Endothelial cell of umbilical vein (primary cell): Measurements from ENCODE around the gene TPO. TPM values are rescaled to one million over a fixed set of nuclear protein-coding genes. Genes with fewer than 3 reads are reported as not detected.

ENCODE experiments used
- BruUV-seq: library from RNA; stranded (reverse); fragments of 400-500 nt; replicated peaks from 2 replicates; lab custom pipeline; 2021; lab: Mats Ljungman, UMichigan
- CTCF ChIA-PET: fragments of 300-600, 350-600 bp; sonication (Branson Sonifier 250); formaldehyde crosslinking; loops from one replicate; lab custom pipeline; 2021; ENCODE audit warnings: antibody characterized with exemption, inconsistent platforms; lab: Charles Lee
- POLR2A ChIA-PET: fragments of 300-600, 350-600 bp; sonication (Branson Sonifier 250); formaldehyde crosslinking; loops from one replicate; lab custom pipeline; 2021; ENCODE audit warnings: antibody characterized with exemption, inconsistent platforms; lab: Charles Lee
- DNase-seq: peaks from one replicate; pipeline ENCODE4 v3.0.0-alpha.2; 2011; ENCODE audit warnings: low read depth, low spot score
- FAIRE-seq: peaks from 2 replicates; lab custom pipeline; 2011; peaks lifted over from hg19 to GRCh38; lab: Jason Lieb, UNC
- H2AFZ ChIP-seq: 2 replicates; pipeline ENCODE4 v1.6.0; 2012; ENCODE audit warnings: low read depth, low read length, control low read depth, inconsistent platforms
- H3K27ac ChIP-seq: 2 replicates; pipeline ENCODE4 v1.5.1; 2011; ENCODE audit warnings: low read depth, mild to moderate bottlenecking, control low read depth, low read length, moderate library complexity; ENCODE audit not compliant: insufficient read depth
- H3K27me3 ChIP-seq, 2 experiments: 2 replicates each; pipeline versions ENCODE4 v1.6.0 to v1.6.1; 2011; ENCODE audit warnings: low read length in 2 of 2, mixed read lengths in 1 of 2; ENCODE audit not compliant: control insufficient read depth in 2 of 2, insufficient read depth in 2 of 2
- H3K36me3 ChIP-seq, 2 experiments: 2 replicates in 1 of 2; 3 replicates in 1 of 2; pipeline ENCODE4 v1.5.1; 2011; ENCODE audit warnings: low read length in 2 of 2, mild to moderate bottlenecking in 1 of 2, moderate library complexity in 1 of 2; ENCODE audit not compliant: control insufficient read depth in 2 of 2, insufficient read depth in 2 of 2; ENCODE audit errors: extremely low read depth in 1 of 2
- H3K4me1 ChIP-seq: 3 replicates; pipeline ENCODE4 v1.5.1; 2011; ENCODE audit warnings: mild to moderate bottlenecking, low read length; ENCODE audit not compliant: control insufficient read depth, insufficient read depth; ENCODE audit errors: extremely low read depth
- H3K4me2 ChIP-seq: 2 replicates; pipeline ENCODE4 v1.6.1; 2011; ENCODE audit warnings: low read length, control low read depth, mixed read lengths; ENCODE audit not compliant: insufficient read depth
- H3K4me3 ChIP-seq, 3 experiments: fragments of 200-600 bp in 1 of 3; sonication (generic), shearing (Covaris generic) in 1 of 3; replicated peaks in 1 of 3; 2 replicates each; pipeline ENCODE4 v1.5.1; 2011 to 2016; ENCODE audit warnings: control low read depth in 3 of 3, low read length in 3 of 3, mild to moderate bottlenecking in 2 of 3, inconsistent platforms in 1 of 3, low read depth in 1 of 3, moderate library complexity in 1 of 3; ENCODE audit not compliant: insufficient read depth in 1 of 3
- H3K79me2 ChIP-seq: 2 replicates; pipeline ENCODE4 v1.6.0; 2012; ENCODE audit warnings: low read length, inconsistent platforms; ENCODE audit not compliant: control insufficient read depth, insufficient read depth
- H3K9ac ChIP-seq: replicated peaks from 2 replicates; pipeline ENCODE3; 2011; ENCODE audit warnings: low read length, control low read depth; ENCODE audit not compliant: insufficient read depth; ENCODE audit errors: extremely low read depth
- H3K9me1 ChIP-seq: replicated peaks from 3 replicates; pipeline ENCODE4 v1.6.0; 2011; ENCODE audit warnings: mild to moderate bottlenecking, low read length; ENCODE audit not compliant: control insufficient read depth, insufficient read depth; ENCODE audit errors: extremely low read depth
- H3K9me3 ChIP-seq: replicated peaks from 2 replicates; pipeline ENCODE4 v1.5.1; 2012; ENCODE audit warnings: low read length, inconsistent platforms; ENCODE audit not compliant: control insufficient read depth, insufficient read depth
- H4K20me1 ChIP-seq: replicated peaks from 2 replicates; pipeline ENCODE3; 2011; ENCODE audit warnings: mild to moderate bottlenecking, low read length; ENCODE audit not compliant: control insufficient read depth, insufficient read depth; ENCODE audit errors: extremely low read depth
- EZH2 ChIP-seq: IDR thresholded peaks from 2 replicates; pipeline ENCODE4 v1.6.1; 2012; ENCODE audit warnings: borderline replicate concordance, low read depth, mild to moderate bottlenecking, moderate library complexity, low read length, inconsistent platforms; ENCODE audit not compliant: severe bottlenecking
- FOS ChIP-seq: IDR thresholded peaks from 2 replicates; pipeline ENCODE4 v1.6.1; 2011; ENCODE audit warnings: mild to moderate bottlenecking, low read length, moderate library complexity, borderline replicate concordance; ENCODE audit not compliant: insufficient read depth
- GATA2 ChIP-seq: IDR thresholded peaks from 2 replicates; pipeline ENCODE4 v1.7.0; 2011; ENCODE audit warnings: low read depth, mild to moderate bottlenecking, moderate library complexity, mixed read lengths, low read length; ENCODE audit not compliant: insufficient read length, insufficient read depth
- JUN ChIP-seq: IDR thresholded peaks from 2 replicates; pipeline ENCODE4 v1.6.1; 2011; ENCODE audit warnings: borderline replicate concordance, low read depth; ENCODE audit not compliant: insufficient read length, insufficient read depth
- MYC ChIP-seq: IDR thresholded peaks from one replicate; pipeline ENCODE4 v1.6.1; 2011; ENCODE audit warnings: mild to moderate bottlenecking, low read depth, low read length
- POLR2A ChIP-seq: IDR thresholded peaks from 2 replicates; pipeline ENCODE4 v1.6.1; 2012; ENCODE audit warnings: low read depth, mild to moderate bottlenecking, control low read depth, low read length
- POLR2AphosphoS5 ChIP-seq: IDR thresholded peaks from 2 replicates; pipeline ENCODE4 v1.6.1; 2012; ENCODE audit warnings: low read depth, mild to moderate bottlenecking, control low read depth, low read length, moderate library complexity; ENCODE audit not compliant: insufficient read depth
- dilution Hi-C: fragments of 300-500 bp; cut with MboI; formaldehyde crosslinking; loops from one replicate; pipeline ENCODE4 v1.15.0; 2019; ENCODE audit warnings: low sequenced_read_pairs; ENCODE audit not compliant: extremely low pct_ligation_motif_present
- intact Hi-C: fragments of 100-400 bp; cut with micrococcal nuclease; formaldehyde crosslinking; loops from one replicate; pipeline ENCODE4 v1.10.0; 2022
- polyA plus RNA-seq, 4 experiments: library from polyadenylated mRNA; depleted of rRNA in 3 of 4; stranded (reverse) in 3 of 4; unstranded in 1 of 4; fragments of >200 nt; gene quantifications; 2 replicates each; pipeline versions ENCODE4 v1.2.1 to v1.2.3, GENCODE V29; 2011 to 2012; ENCODE audit warnings: missing spikeins in 1 of 4
- total RNA-seq: library from RNA; stranded (reverse); gene quantifications from 2 replicates; pipeline ENCODE4 v1.2.3, GENCODE V29; 2021
- TF ChIP-seq, protein P1 (sequence below), 2 donors: IDR thresholded peaks; 1 replicate in 1 of 2; 2 replicates in 1 of 2; pipeline ENCODE4 v1.5.1; 2011; ENCODE audit warnings: low read length in 2 of 2, mild to moderate bottlenecking in 2 of 2, moderate library complexity in 2 of 2, control low read depth in 1 of 2, inconsistent platforms in 1 of 2, low read depth in 1 of 2; ENCODE audit not compliant: insufficient read depth in 1 of 2; ENCODE audit errors: extremely low read depth in 1 of 2
- TF ChIP-seq, protein P2 (sequence below): IDR thresholded peaks from 2 replicates; pipeline ENCODE4 v1.6.1; 2011; ENCODE audit not compliant: insufficient read depth, insufficient read length

TPO gene
- total and polyA plus RNA-seq, 2 donors (not counting 3 experiments of a cell fraction or from before 2014, with no cell fraction given), result not detected

DNA sequence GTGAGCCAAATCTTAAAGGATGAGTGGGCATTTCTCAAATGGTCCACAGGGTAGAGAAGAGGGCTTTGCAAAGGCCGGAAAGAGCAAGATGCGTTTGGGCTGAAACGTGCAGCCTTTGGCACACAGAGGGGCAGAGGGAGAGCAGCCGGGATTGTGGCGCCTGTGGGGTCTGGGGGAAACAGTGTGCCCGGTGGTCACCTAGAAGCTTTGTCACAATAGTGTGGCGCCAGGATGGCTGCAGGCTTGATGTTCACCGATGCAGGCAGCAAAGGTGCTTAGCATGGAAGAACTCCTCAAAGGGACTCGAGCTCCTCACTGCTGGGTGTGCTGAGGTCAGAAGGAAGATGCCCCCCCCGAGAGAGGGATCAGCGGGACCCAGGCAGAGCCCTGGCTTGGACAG lies 23.8 kb downstream of the TPO start:
- no peak overlapping the region for H2AFZ ChIP-seq
- BruUV-seq, result no TSS peak
- no peak overlapping the region for H3K27ac ChIP-seq
- no peaks in the 10 kb centered on the region for H4K20me1 ChIP-seq
- no peaks in the 10 kb centered on the region for H3K9me1 ChIP-seq
- no peak for FAIRE-seq
- POLR2A ChIA-PET, result no interaction called here
- no peaks in the 10 kb centered on the region for H3K4me1 ChIP-seq
- H3K79me2 ChIP-seq, result no peaks in the 10 kb centered on the region
- no peak for DNase-seq
- H3K4me3 ChIP-seq, result no peak overlapping the region
- CTCF ChIA-PET, result no interaction called here
- H3K36me3 ChIP-seq, result no peaks in the 10 kb centered on the region
- H3K9me3 ChIP-seq, result peaks cover 1% of the 10 kb centered on the region
- dilution Hi-C loops, result no loop called here
- no peak overlapping the region for H3K9ac ChIP-seq
- no peak overlapping the region for H3K4me2 ChIP-seq
- no peak for TF ChIP-seq POLR2AphosphoS5
- TF ChIP-seq MYC, result no peak
- TF ChIP-seq, protein P1, sequence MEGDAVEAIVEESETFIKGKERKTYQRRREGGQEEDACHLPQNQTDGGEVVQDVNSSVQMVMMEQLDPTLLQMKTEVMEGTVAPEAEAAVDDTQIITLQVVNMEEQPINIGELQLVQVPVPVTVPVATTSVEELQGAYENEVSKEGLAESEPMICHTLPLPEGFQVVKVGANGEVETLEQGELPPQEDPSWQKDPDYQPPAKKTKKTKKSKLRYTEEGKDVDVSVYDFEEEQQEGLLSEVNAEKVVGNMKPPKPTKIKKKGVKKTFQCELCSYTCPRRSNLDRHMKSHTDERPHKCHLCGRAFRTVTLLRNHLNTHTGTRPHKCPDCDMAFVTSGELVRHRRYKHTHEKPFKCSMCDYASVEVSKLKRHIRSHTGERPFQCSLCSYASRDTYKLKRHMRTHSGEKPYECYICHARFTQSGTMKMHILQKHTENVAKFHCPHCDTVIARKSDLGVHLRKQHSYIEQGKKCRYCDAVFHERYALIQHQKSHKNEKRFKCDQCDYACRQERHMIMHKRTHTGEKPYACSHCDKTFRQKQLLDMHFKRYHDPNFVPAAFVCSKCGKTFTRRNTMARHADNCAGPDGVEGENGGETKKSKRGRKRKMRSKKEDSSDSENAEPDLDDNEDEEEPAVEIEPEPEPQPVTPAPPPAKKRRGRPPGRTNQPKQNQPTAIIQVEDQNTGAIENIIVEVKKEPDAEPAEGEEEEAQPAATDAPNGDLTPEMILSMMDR (IDR thresholded peaks at IDR 0.05; ENCODE audit: extremely low read depth in 1 of 2, insufficient read depth in 1 of 2, low read depth in 1 of 2, low read length in 2 of 2), result no peak
- no peak for TF ChIP-seq EZH2
- TF ChIP-seq GATA2, result no peak
- TF ChIP-seq POLR2A, result no peak
- TF ChIP-seq, protein P2, sequence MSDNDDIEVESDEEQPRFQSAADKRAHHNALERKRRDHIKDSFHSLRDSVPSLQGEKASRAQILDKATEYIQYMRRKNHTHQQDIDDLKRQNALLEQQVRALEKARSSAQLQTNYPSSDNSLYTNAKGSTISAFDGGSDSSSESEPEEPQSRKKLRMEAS, result no peak
- TF ChIP-seq JUN, result no peak
- no peak for TF ChIP-seq FOS
- intact Hi-C loops, result no loop called here
- no peaks in the 10 kb centered on the region for H3K27me3 ChIP-seq
